IPS-15b (cell line): ENCODE measurements around the gene PGM2.

Experiments used
- H3K27me3 ChIP-seq: one replicate; pipeline ENCODE4 v1.6.1; 2013; ENCODE audit warnings: low read length; ENCODE audit not compliant: control insufficient read depth, insufficient read depth
- H3K36me3 ChIP-seq: one replicate; pipeline ENCODE4 v1.6.1; 2013; ENCODE audit warnings: low read length; ENCODE audit not compliant: control insufficient read depth, insufficient read depth
- H3K4me1 ChIP-seq: one replicate; pipeline ENCODE4 v1.6.1; 2013; ENCODE audit warnings: mild to moderate bottlenecking, low read length; ENCODE audit not compliant: control insufficient read depth, insufficient read depth
- H3K4me3 ChIP-seq: one replicate; pipeline ENCODE4 v1.5.1; 2013; ENCODE audit warnings: low read depth, low read length
- H3K9ac ChIP-seq: one replicate; pipeline ENCODE4 v1.6.1; 2013; ENCODE audit warnings: low read depth, mild to moderate bottlenecking, low read length
- H3K9me3 ChIP-seq: one replicate; pipeline ENCODE4 v1.6.1; 2013; ENCODE audit warnings: mild to moderate bottlenecking, low read length; ENCODE audit not compliant: control insufficient read depth, insufficient read depth

Gene PGM2

DNA sequence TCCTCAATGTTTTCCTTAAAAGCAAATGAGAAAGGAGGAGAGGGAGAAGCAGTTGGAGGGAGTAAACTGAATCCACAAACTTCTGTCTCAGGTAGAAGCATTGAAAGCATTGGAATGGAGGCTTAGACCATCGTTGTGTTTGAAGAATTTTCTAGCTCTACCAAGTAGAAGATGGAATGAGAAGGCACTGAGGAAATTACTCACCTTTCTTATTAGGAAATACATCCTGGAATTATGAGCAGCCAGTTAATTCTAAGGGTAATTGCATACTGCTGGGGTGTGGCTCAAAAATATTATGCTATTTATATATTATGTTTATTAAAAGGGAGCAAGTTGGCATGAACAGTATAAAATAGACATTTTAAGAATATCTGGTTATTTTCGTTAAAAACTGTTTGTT lies 12.9 kb downstream of the PGM2 start:
- Histone ChIP-seq H3K27me3 (no peaks in the 10 kb centered on the region), H3K36me3 (peaks cover 13% of the 10 kb centered on the region), H3K4me1 (no peaks in the 10 kb centered on the region), H3K9ac (no peak overlapping the region), H3K4me3 (no peak overlapping the region), H3K9me3 (no peaks in the 10 kb centered on the region)

DNA sequence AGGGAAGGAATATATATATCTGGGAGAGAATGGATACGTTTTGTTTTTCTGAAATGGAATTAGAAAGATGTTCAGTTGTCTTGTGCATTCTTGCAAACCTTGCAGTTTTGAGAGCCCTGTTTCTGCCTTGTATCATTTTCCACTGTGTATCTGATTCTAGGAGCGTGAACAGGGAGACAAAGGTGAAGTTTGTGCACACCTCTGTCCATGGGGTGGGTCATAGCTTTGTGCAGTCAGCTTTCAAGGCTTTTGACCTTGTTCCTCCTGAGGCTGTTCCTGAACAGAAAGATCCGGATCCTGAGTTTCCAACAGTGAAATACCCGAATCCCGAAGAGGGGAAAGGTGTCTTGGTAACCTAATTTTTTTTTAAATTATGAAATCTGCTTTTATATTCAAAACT lies 17.7 kb downstream of the PGM2 start:
- H3K4me1 ChIP-seq, result no peaks in the 10 kb centered on the region
- H3K9me3 ChIP-seq, result no peaks in the 10 kb centered on the region
- H3K36me3 ChIP-seq, result peaks cover 13% of the 10 kb centered on the region
- no peak overlapping the region for H3K9ac ChIP-seq
- H3K27me3 ChIP-seq, result no peaks in the 10 kb centered on the region
- H3K4me3 ChIP-seq, result no peak overlapping the region

DNA sequence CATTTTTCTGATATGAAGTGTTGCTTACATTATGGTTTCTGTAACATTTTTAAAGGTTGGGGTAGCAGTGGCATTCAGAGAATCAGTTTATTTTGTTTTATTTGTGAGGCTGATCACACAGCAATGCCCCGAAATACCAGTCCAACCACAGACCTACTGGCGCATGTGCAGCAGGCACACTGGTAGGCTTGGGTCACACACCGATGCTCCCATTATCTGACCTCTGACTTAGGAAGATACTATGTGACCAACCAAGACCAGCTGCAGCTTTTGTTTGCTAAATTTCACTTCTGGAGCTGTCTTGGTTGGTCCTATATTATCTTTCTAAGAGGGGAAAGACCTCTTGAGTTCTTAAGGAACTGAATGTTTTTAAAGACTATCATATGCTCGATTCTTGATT lies 18.7 kb downstream of the PGM2 start:
- Histone ChIP-seq H3K4me3 (no peak overlapping the region), H3K9me3 (no peaks in the 10 kb centered on the region), H3K36me3 (peaks cover 13% of the 10 kb centered on the region), H3K27me3 (no peaks in the 10 kb centered on the region), H3K4me1 (no peaks in the 10 kb centered on the region), H3K9ac (no peak overlapping the region)

DNA sequence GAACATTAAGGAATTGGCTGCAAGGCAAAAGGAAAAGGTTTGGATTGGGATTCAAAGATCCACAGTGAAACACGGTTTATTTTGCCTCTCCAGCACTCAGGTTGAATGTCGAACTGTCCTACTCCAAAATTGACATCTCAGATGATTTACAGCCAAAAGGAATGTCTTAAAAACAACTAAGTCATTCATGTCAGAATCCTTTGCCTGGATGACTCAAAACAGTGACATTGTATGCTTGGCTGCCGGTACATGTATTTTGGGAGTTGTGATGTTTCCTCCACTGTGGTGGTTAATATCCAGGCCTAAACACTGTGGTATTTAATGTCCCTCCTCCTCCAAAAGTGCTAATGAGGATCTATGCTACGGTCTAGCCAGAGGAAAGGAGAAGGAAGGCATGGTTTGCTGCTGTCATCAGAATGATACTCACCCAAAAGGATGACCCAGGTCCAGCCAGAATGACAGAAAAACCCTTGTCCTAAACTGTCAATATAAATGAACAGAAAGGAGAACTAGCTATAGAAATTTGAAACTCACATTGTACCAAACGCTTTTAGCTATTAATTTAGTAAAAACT lies 20.9 kb downstream of the PGM2 start:
- no peaks in the 10 kb centered on the region for H3K27me3 ChIP-seq
- no peak overlapping the region for H3K4me3 ChIP-seq
- H3K9me3 ChIP-seq, result no peaks in the 10 kb centered on the region
- H3K4me1 ChIP-seq, result no peaks in the 10 kb centered on the region
- H3K9ac ChIP-seq, result no peak overlapping the region
- H3K36me3 ChIP-seq, result no peaks in the 10 kb centered on the region

DNA sequence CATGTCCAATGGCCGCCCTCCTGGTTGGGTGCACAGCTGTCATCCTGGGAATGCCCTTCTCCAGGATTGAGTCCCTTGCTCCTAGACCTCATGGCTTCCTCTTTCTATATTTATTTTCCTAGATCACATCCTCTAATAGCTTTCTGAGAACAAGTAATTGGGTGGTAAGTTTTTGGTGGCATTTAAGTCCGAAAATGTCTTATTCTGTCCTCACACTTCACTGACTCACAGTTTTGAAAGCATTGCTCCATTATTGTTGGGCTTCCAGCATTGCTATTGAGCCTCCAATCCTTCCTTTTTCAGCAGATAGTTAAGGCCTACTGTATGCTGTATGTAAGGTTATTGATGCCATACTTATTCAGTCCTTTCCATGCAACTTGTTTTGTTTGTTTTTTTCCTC lies 25.9 kb downstream of the PGM2 start:
- no peaks in the 10 kb centered on the region for H3K9me3 ChIP-seq
- no peaks in the 10 kb centered on the region for H3K36me3 ChIP-seq
- H3K4me1 ChIP-seq, result no peaks in the 10 kb centered on the region
- H3K4me3 ChIP-seq, result no peak overlapping the region
- H3K9ac ChIP-seq, result no peak overlapping the region
- no peaks in the 10 kb centered on the region for H3K27me3 ChIP-seq

DNA sequence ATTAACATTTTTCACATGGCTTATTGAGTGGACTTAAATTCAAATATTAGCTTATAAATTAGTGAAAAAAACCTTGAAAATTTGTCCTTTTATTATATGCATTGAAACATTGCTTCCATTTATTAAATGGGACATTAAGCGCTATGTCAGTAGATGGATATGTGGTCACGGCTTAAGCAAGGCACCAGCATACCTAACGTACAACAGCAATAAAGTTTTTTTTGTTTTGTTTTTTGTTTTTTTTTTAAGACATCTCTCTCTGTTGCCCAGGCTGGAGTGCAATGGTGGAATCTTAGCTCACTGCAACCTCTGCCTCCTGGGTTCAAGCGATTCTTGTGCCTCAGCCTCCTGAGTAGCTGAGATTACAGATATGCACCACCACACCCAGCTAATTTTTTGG lies 31.6 kb downstream of the PGM2 start:
- Histone ChIP-seq H3K4me1 (no peaks in the 10 kb centered on the region), H3K27me3 (no peaks in the 10 kb centered on the region), H3K4me3 (no peak overlapping the region), H3K36me3 (no peaks in the 10 kb centered on the region), H3K9ac (no peak overlapping the region), H3K9me3 (no peaks in the 10 kb centered on the region)

DNA sequence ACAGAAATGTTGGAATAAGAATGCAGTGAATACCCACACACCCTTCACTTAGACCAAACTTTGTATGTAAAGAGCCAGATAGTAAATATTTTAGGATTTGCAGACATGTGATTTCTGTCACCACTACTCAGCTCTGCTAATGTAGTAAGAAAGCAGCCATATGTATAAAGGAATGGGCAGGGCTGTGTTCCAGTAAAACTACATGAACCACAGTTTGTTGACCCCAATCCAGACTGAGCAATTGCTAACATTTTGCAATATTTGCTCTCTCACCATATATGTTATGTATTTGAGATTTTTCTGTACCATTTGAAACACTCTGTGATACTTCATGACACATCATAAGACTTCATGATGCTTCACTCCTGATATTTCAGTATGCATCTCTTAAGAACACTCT lies 32.4 kb downstream of the PGM2 start:
- Histone ChIP-seq H3K27me3 (no peaks in the 10 kb centered on the region), H3K9ac (no peak overlapping the region), H3K4me1 (no peaks in the 10 kb centered on the region), H3K4me3 (no peak overlapping the region), H3K36me3 (peaks cover 3% of the 10 kb centered on the region), H3K9me3 (no peaks in the 10 kb centered on the region)

DNA sequence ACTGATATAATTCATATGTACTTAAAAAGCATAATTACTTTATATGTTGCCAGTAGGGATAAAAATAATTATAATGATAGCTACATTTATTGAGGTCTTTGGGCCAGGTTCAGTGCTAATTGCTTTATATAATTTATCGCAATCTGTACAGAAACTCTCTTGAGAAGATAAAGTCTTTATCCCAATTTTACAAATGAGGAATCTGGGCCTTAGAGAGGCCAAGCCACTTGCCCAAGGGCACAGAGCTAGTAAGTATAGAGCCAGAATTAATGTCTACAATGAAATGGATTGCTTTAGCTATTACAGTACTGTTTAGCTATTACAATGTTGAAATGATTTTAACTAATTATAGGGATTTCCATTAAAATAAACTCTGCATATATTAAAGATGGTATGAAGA lies 33.8 kb downstream of the PGM2 start:
- no peak overlapping the region for H3K4me3 ChIP-seq
- H3K4me1 ChIP-seq, result no peaks in the 10 kb centered on the region
- peaks cover 3% of the 10 kb centered on the region for H3K36me3 ChIP-seq
- no peak overlapping the region for H3K9ac ChIP-seq
- H3K27me3 ChIP-seq, result no peaks in the 10 kb centered on the region
- H3K9me3 ChIP-seq, result no peaks in the 10 kb centered on the region

DNA sequence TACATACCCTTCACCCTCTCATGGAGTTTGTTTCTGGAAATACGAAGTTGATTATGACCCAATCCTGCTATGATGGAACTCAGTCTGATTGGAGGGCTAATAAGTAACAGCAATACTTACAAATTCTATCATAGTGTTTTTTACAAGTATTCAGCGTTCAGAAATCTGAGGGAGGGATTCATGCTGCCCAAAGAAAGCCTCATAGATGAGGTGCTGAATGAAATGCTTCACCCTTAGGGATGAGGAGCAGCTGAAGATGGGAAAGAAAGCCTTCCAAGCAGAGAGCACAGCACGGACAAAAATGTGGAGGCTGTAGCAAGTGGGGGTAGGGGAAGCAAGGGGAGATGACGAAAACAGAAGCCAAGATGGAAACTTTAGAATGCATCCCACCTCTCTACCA lies 36.5 kb downstream of the PGM2 start:
- Histone ChIP-seq H3K9ac (no peak overlapping the region), H3K27me3 (no peaks in the 10 kb centered on the region), H3K4me1 (no peaks in the 10 kb centered on the region), H3K4me3 (no peak overlapping the region), H3K9me3 (no peaks in the 10 kb centered on the region), H3K36me3 (peaks cover 3% of the 10 kb centered on the region)

DNA sequence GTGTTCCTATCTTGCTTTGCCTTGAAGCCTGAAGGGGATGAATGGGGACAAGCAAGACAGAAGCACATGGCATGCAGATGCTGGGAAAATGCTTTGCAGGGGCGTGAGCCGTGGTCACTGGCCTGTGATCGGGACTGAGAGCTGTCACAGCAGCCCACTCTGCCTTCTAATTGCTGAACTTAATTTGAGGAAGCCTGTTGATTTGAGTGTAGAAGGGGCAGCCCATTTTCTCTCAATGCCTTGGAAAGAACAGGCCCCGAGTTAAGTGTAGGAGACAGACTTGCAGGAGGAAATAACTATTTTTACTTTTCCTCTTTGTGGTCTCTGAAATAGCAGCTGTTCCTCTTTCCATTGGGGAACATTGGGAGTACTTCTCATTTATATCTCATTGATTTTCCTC lies 38.3 kb downstream of the PGM2 start:
- Histone ChIP-seq H3K9me3 (no peaks in the 10 kb centered on the region), H3K4me1 (no peaks in the 10 kb centered on the region), H3K27me3 (no peaks in the 10 kb centered on the region), H3K4me3 (no peak overlapping the region), H3K36me3 (peaks cover 3% of the 10 kb centered on the region), H3K9ac (no peak overlapping the region)

DNA sequence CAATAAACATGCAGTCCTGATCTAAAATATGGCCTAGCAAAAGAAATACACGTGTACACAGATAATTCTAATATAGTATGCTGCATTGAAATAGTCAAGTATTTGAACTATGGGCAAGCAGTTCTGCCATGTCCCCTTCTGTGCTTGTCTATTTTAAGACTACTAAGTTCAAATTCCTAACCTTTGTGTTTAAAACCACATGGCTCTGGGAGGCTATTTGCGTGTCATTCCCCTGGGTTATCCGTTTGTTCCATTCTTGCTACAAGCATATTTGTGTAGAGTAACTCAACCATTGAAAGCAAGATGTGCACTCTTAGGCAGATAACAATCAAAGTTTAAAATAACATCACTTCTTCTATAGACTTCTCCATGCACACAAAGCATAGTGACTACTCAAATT lies 39.0 kb downstream of the PGM2 start:
- Histone ChIP-seq H3K36me3 (peaks cover 3% of the 10 kb centered on the region), H3K9me3 (no peaks in the 10 kb centered on the region), H3K27me3 (no peaks in the 10 kb centered on the region), H3K4me1 (no peaks in the 10 kb centered on the region), H3K9ac (no peak overlapping the region), H3K4me3 (no peak overlapping the region)

DNA sequence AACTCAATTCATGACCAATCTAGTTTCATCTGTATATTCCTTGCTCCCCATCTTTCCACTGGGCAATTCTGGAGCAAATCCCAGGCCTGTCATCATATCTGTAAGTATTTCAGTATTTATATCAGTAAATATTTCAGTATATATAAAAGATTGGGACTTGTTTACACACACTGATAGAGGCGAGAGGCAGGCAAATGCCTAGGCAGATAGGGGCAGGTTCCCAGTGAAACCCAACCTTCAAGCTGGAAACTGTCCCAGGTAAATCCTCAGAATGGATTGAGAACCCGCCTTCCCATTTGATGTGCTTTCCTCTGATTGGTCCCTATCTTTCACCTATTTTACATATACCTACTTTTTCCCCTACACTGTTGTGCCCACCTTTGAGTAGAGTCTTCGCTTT lies 40.6 kb downstream of the PGM2 start:
- no peaks in the 10 kb centered on the region for H3K9me3 ChIP-seq
- H3K4me1 ChIP-seq, result no peaks in the 10 kb centered on the region
- peaks cover 3% of the 10 kb centered on the region for H3K36me3 ChIP-seq
- H3K27me3 ChIP-seq, result no peaks in the 10 kb centered on the region
- no peak overlapping the region for H3K9ac ChIP-seq
- H3K4me3 ChIP-seq, result no peak overlapping the region

DNA sequence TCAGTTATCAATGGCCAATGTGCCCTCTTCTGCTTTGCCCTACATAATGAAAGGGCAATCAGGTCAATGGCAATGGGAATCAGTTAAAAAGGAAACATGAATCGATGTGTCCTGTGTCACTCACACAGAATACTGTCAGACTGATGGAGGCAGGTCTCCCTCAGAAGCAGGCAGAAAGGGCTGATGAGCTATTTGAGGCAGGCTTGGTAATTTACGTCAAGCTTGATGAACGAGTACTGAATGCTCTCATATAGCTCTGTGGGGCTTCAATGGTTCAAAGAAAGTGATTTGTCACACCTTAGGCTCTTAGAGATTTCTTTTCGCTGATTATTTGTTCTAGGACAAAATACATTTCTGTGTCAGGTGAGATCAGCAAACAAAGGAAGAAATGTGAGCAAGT lies 41.8 kb downstream of the PGM2 start:
- no peaks in the 10 kb centered on the region for H3K9me3 ChIP-seq
- H3K4me3 ChIP-seq, result no peak overlapping the region
- peaks cover 2% of the 10 kb centered on the region for H3K36me3 ChIP-seq
- H3K27me3 ChIP-seq, result no peaks in the 10 kb centered on the region
- no peak overlapping the region for H3K9ac ChIP-seq
- H3K4me1 ChIP-seq, result no peaks in the 10 kb centered on the region
